HS-5 (cell line): ENCODE data around the gene HSPA6.
"Not testable (repeated sequence)": the region's sequence is repeated elsewhere in the genome, so short reads cannot be mapped to it uniquely, and the experiment has no call there.

ENCODE experiments used
- DNase-seq: peaks from one replicate; pipeline ENCODE4 v3.0.0-alpha.2; 2012; ENCODE audit warnings: low read depth

The HSPA6 gene

GRCh38 chr1:161560960-161561715 lies 36.8 kb downstream of the HSPA6 start:
- not testable (repeated sequence) for DNase-seq

GRCh38 chr1:161562441-161562840 lies 38.1 kb downstream of the HSPA6 start:
- DNase-seq: not testable (repeated sequence)

- not testable (repeated sequence) for DNase-seq
Observed at GRCh38 chr1:161563522-161563921, 39.2 kb downstream of the HSPA6 start.

GRCh38 chr1:161566602-161566960 lies 42.2 kb downstream of the HSPA6 start:
- not testable (repeated sequence) for DNase-seq

- DNase-seq: not testable (repeated sequence)
Observed at GRCh38 chr1:161571703-161572102, 47.4 kb downstream of the HSPA6 start.
